SU-DHL-6 (cell line): Measurements from ENCODE around the gene BIRC2.

ENCODE experiments used
- CTCF ChIP-seq: fragments of 200-600 bp; sonication (generic); IDR thresholded peaks from one replicate; pipeline ENCODE4 v1.5.1; 2017; ENCODE audit warnings: antibody characterized with exemption, mild to moderate bottlenecking, low read length, moderate library complexity; ENCODE audit not compliant: insufficient read depth, poor library complexity, severe bottlenecking
- EZH2phosphoT487 ChIP-seq: fragments of 200-600 bp; sonication (generic), shearing (Covaris generic); conservative IDR thresholded peaks from 2 replicates; pipeline ENCODE4 v1.6.1; 2018; ENCODE audit warnings: mild to moderate bottlenecking, antibody characterized with exemption, low read length, moderate library complexity, mixed read lengths

- TF ChIP-seq CTCF (no peak), EZH2phosphoT487 (no peak)
Observed at GRCh38 chr11:102328748-102329147, 18.3 kb upstream of the BIRC2 start.
